ENCODE data around the gene LIPC. TPM values are rescaled to one million over a fixed set of nuclear protein-coding genes. Genes with fewer than 3 reads are reported as not detected.

The LIPC gene
- total and polyA plus RNA-seq, 3 donors from 2014 or later: 0.12 to 0.37 TPM; not detected in 1

DNA sequence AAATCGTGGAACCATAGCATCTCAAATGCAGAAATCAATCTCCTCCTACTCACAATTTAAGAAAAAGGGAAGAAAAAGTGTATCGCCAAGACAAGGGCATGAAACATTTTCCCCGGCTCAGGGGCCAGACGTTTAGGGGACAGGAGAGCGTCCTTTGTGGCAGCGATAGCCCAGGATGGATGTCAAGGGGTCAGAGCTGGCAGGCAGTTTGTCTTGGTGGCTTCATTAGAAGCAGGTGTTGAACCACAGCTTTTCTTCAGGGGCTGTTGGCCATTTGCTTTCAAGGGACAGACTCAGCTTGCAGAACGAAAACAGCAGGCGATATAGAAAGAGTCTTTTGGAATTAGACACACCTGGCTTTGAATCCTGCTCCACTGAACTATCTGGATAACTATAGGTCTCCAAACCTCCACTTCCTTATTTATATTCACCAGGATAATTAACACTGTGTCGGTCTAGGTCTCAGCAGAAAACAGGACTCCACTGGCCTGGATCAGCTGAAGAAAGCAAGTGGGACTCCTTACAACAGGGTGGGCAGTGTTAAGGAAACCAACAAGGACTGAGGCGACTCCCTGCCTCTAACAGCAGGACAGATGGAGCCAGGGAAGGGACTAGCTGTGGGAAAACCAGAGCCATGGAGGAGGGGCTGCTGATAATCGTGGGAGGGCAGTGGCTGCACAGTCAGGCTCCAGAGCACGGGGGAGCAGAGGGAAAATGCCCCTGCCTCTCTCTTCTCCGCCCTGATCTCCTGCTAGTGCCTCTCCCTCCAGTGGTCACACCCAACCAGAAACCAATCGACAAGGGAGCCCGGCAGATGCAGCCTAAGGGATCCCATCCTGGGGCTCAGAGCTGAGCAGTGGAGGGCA is 123.6 kb downstream of the LIPC start:
- DNase-seq: no peak
- intact Hi-C loops (cut with DNase I; ENCODE audit: low total_unique reads): no loop called here
- H3K36me3 ChIP-seq (ENCODE audit: low read depth, missing control alignments): no peaks in the 10 kb centered on the region
- 78% methylated on average over 15 of the region's 15 CpGs for WGBS, 2 donors
- no peak for TF ChIP-seq POLR2A (IDR thresholded peaks at IDR 0.05)
- TF ChIP-seq, protein P1, sequence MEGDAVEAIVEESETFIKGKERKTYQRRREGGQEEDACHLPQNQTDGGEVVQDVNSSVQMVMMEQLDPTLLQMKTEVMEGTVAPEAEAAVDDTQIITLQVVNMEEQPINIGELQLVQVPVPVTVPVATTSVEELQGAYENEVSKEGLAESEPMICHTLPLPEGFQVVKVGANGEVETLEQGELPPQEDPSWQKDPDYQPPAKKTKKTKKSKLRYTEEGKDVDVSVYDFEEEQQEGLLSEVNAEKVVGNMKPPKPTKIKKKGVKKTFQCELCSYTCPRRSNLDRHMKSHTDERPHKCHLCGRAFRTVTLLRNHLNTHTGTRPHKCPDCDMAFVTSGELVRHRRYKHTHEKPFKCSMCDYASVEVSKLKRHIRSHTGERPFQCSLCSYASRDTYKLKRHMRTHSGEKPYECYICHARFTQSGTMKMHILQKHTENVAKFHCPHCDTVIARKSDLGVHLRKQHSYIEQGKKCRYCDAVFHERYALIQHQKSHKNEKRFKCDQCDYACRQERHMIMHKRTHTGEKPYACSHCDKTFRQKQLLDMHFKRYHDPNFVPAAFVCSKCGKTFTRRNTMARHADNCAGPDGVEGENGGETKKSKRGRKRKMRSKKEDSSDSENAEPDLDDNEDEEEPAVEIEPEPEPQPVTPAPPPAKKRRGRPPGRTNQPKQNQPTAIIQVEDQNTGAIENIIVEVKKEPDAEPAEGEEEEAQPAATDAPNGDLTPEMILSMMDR (IDR thresholded peaks at IDR 0.05): no peak
- no peaks in the 10 kb centered on the region for H3K9me3 ChIP-seq
- H3K4me1 ChIP-seq: peaks cover 8% of the 10 kb centered on the region
- no peak overlapping the region for H3K27ac ChIP-seq
- no peaks in the 10 kb centered on the region for H3K27me3 ChIP-seq
- H3K4me3 ChIP-seq: no peak overlapping the region

DNA sequence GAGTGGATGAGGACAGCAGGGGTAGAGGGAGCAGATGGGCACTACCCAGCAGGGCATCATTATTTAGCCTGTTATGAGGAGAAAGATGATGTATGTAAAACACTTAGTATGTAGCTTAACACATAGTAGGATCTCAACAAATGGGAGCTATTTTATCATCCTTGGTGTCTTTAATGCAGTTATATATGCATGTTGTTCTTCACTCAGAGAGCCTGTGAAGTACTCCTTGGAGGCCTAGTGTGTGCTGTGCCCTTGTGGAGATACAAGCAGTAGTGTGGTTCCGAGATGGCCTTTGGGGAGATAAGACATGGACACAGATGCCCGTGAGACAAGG is 124.2 kb downstream of the LIPC start:
- no peak overlapping the region for H3K27ac ChIP-seq
- H3K27me3 ChIP-seq: no peaks in the 10 kb centered on the region
- TF ChIP-seq POLR2A (IDR thresholded peaks at IDR 0.05): no peak
- TF ChIP-seq, protein P1 (IDR thresholded peaks at IDR 0.05): no peak
- H3K36me3 ChIP-seq (ENCODE audit: low read depth, missing control alignments): no peaks in the 10 kb centered on the region
- H3K4me1 ChIP-seq: peaks cover 8% of the 10 kb centered on the region
- H3K9me3 ChIP-seq: no peaks in the 10 kb centered on the region
- intact Hi-C loops (cut with DNase I; ENCODE audit: low total_unique reads): no loop called here
- no peak for DNase-seq
- WGBS, 2 donors: 49 to 52% methylated on average over 2 of the region's 2 CpGs
- no peak overlapping the region for H3K4me3 ChIP-seq

GRCh38 chr15:58556541-58556940 is 124.8 kb downstream of the LIPC start:
- Histone ChIP-seq H3K4me1 (peaks cover 8% of the 10 kb centered on the region), H3K4me3 (no peak overlapping the region), H3K36me3 (ENCODE audit: low read depth, missing control alignments) (no peaks in the 10 kb centered on the region), H3K27ac (no peak overlapping the region), H3K27me3 (no peaks in the 10 kb centered on the region), H3K9me3 (no peaks in the 10 kb centered on the region)
- DNase-seq: no peak
- intact Hi-C loops (cut with DNase I; ENCODE audit: low total_unique reads): no loop called here
- WGBS, 2 donors: 43 to 52% methylated on average over 3 of the region's 3 CpGs
- TF ChIP-seq, protein P1 (IDR thresholded peaks at IDR 0.05): no peak

- H3K9me3 ChIP-seq: no peaks in the 10 kb centered on the region
- no peak overlapping the region for H3K27ac ChIP-seq
- H3K36me3 ChIP-seq (ENCODE audit: low read depth, missing control alignments): no peaks in the 10 kb centered on the region
- TF ChIP-seq, protein P1 (IDR thresholded peaks at IDR 0.05): no peak
- TF ChIP-seq POLR2A (IDR thresholded peaks at IDR 0.05): no peak
- no peak overlapping the region for H3K4me3 ChIP-seq
- no peak for DNase-seq
- H3K27me3 ChIP-seq: no peaks in the 10 kb centered on the region
- intact Hi-C loops (cut with DNase I; ENCODE audit: low total_unique reads): no loop called here
- 85 to 93% methylated on average over 1 of the region's 1 CpG for WGBS, 2 donors
- peaks cover 3% of the 10 kb centered on the region for H3K4me1 ChIP-seq
Observed at GRCh38 chr15:58558777-58559176, 127.0 kb downstream of the LIPC start.

Data from testis (tissue), 3 donors.